Tibial nerve (tissue), 4 donors: Measurements from ENCODE around the gene ESYT3. TPM values are rescaled to one million over a fixed set of nuclear protein-coding genes. Genes with fewer than 3 reads are reported as not detected.

ENCODE experiments used
- DNase-seq, 2 donors: peaks; one replicate each; pipeline ENCODE4 v3.0.0-alpha.2; 2019; ENCODE audit warnings: low spot score in 2 of 2
- H3K27ac ChIP-seq, 4 donors: fragments of 200-600 bp; sonication (generic) in 3 of 4; one replicate each; pipeline ENCODE4 v1.5.1; 2017 to 2019; ENCODE audit warnings: mild to moderate bottlenecking in 1 of 4
- H3K27me3 ChIP-seq, 2 donors: fragments of 200-600 bp; sonication (generic) in 1 of 2; one replicate each; pipeline versions ENCODE4 v1.5.1 to v1.6.0; 2017 to 2019
- H3K36me3 ChIP-seq, 3 donors: fragments of 200-600 bp; sonication (generic); one replicate each; pipeline ENCODE4 v1.5.1; 2018 to 2019
- H3K4me1 ChIP-seq, 4 donors: fragments of 200-600 bp; sonication (generic) in 3 of 4; one replicate each; pipeline ENCODE4 v1.5.1; 2017 to 2019
- H3K4me3 ChIP-seq, 4 donors: fragments of 200-600 bp; sonication (generic) in 3 of 4; one replicate each; pipeline ENCODE4 v1.5.1; 2017 to 2019; ENCODE audit warnings: mild to moderate bottlenecking in 1 of 4, moderate library complexity in 1 of 4
- H3K9me3 ChIP-seq, 4 donors: fragments of 200-600 bp; sonication (generic) in 3 of 4; one replicate each; pipeline ENCODE4 v1.5.1; 2017 to 2019
- CTCF ChIP-seq, 5 experiments: fragments of 200-600 bp in 3 of 5; fragments of 450-650 bp in 2 of 5; sonication (generic) in 3 of 5; IDR thresholded peaks; one replicate each; pipeline ENCODE4 v1.5.1; 2016 to 2019; ENCODE audit warnings: antibody characterized with exemption in 5 of 5, mild to moderate bottlenecking in 3 of 5, moderate library complexity in 2 of 5
- EP300 ChIP-seq, 2 donors: sonication (generic); formaldehyde crosslinking; IDR thresholded peaks; one replicate each; pipeline ENCODE4 v1.6.1; 2017; ENCODE audit warnings: antibody characterized with exemption in 2 of 2, mild to moderate bottlenecking in 1 of 2
- POLR2A ChIP-seq, 2 donors: fragments of 450-650 bp; IDR thresholded peaks; one replicate each; pipeline ENCODE4 v1.6.1; 2017; ENCODE audit warnings: antibody characterized with exemption in 2 of 2, mild to moderate bottlenecking in 2 of 2, moderate library complexity in 2 of 2
- WGBS, 2 donors: methylation state at CpG; one replicate each; pipeline ENCODE4 v1.1.5; 2018; 5-methylcytosine and 5-hydroxymethylcytosine counted together
- total RNA-seq, 4 donors: library from RNA; depleted of rRNA; stranded (reverse); fragments of >200 nt; gene quantifications; one replicate each; pipeline ENCODE4 v1.1.0, GENCODE V29; 2016

ESYT3 gene
- total RNA-seq, 4 donors from 2014 or later: 6.9 to 9.4 (median 7.6) TPM

- H3K36me3 ChIP-seq: no peaks in the 10 kb centered on the region
- no peak for TF ChIP-seq CTCF (IDR thresholded peaks at IDR 0.05)
- no peak overlapping the region for H3K27ac ChIP-seq
- no peaks in the 10 kb centered on the region for H3K9me3 ChIP-seq
- no peaks in the 10 kb centered on the region for H3K27me3 ChIP-seq
- 93% methylated on average over 4 of the region's 4 CpGs for WGBS, 2 donors
- no peaks in the 10 kb centered on the region for H3K4me1 ChIP-seq
- DNase-seq: no peak
- H3K4me3 ChIP-seq: no peak overlapping the region
These were observed 11.2 kb downstream of the ESYT3 start for GRCh38 chr3:138445654-138446053.

GRCh38 chr3:138448631-138449030 lies 14.2 kb downstream of the ESYT3 start:
- Histone ChIP-seq H3K4me3 (no peak overlapping the region), H3K4me1 (no peaks in the 10 kb centered on the region), H3K27me3 (no peaks in the 10 kb centered on the region), H3K27ac (no peak overlapping the region), H3K9me3 (no peaks in the 10 kb centered on the region), H3K36me3 (no peaks in the 10 kb centered on the region)
- TF ChIP-seq CTCF (IDR thresholded peaks at IDR 0.05): no peak
- 87 to 90% methylated on average over 3 of the region's 3 CpGs for WGBS, 2 donors
- no peak for DNase-seq

- no peak for DNase-seq
- WGBS, 2 donors: 74 to 88% methylated on average over 3 of the region's 3 CpGs
These were observed 15.1 kb downstream of the ESYT3 start for GRCh38 chr3:138449490-138449889.

GRCh38 chr3:138450181-138450580 lies 15.8 kb downstream of the ESYT3 start:
- Histone ChIP-seq H3K36me3 (no peaks in the 10 kb centered on the region), H3K27ac (no peak overlapping the region), H3K27me3 (no peaks in the 10 kb centered on the region), H3K9me3 (no peaks in the 10 kb centered on the region), H3K4me1 (no peaks in the 10 kb centered on the region), H3K4me3 (no peak overlapping the region)
- TF ChIP-seq CTCF (IDR thresholded peaks at IDR 0.05) (no peak), POLR2A (IDR thresholded peaks at IDR 0.05) (no peak)
- DNase-seq: no peak
- WGBS, 2 donors: 87 to 90% methylated on average over 7 of the region's 7 CpGs

More at GRCh38 chr3:138449490-138449889, 15.1 kb downstream of the ESYT3 start:
- Histone ChIP-seq H3K27me3 (no peaks in the 10 kb centered on the region), H3K4me3 (no peak overlapping the region), H3K9me3 (no peaks in the 10 kb centered on the region), H3K36me3 (no peaks in the 10 kb centered on the region), H3K27ac (no peak overlapping the region), H3K4me1 (no peaks in the 10 kb centered on the region)
- TF ChIP-seq EP300 (IDR thresholded peaks at IDR 0.05) (no peak), CTCF (IDR thresholded peaks at IDR 0.05) (no peak), POLR2A (IDR thresholded peaks at IDR 0.05) (no peak)

- TF ChIP-seq POLR2A (IDR thresholded peaks at IDR 0.05) (no peak), EP300 (IDR thresholded peaks at IDR 0.05) (no peak), CTCF (IDR thresholded peaks at IDR 0.05) (no peak)
- Histone ChIP-seq H3K4me1 (no peaks in the 10 kb centered on the region), H3K4me3 (no peak overlapping the region), H3K27me3 (no peaks in the 10 kb centered on the region), H3K27ac (no peak overlapping the region), H3K36me3 (no peaks in the 10 kb centered on the region), H3K9me3 (no peaks in the 10 kb centered on the region)
- 71 to 85% methylated on average over 5 to 6 of the region's 6 CpGs for WGBS, 2 donors
- no peak for DNase-seq
These were observed 16.4 kb downstream of the ESYT3 start for GRCh38 chr3:138450704-138451424.
